Midbrain (tissue), 1 donor: ENCODE measurements around the gene DMXL2.
"Not testable (repeated sequence)": the region's sequence is repeated elsewhere in the genome, so short reads cannot be mapped to it uniquely, and the experiment has no call there.

Experiments used
- DNase-seq: peaks from one replicate; lab custom pipeline; 2025; lab: John Stamatoyannopoulos, UW

The DMXL2 gene

GRCh38 chr15:51624022-51624421, 1.5 kb upstream of the DMXL2 start:
- no peak for DNase-seq

GRCh38 chr15:51623386-51623938, 891 bp upstream of the DMXL2 start:
- no peak for DNase-seq

GRCh38 chr15:51621936-51622603, 501 bp downstream of the DMXL2 start:
- DNase-seq = peak; percentile 42

GRCh38 chr15:51621155-51621765, 1.3 kb downstream of the DMXL2 start:
- no peak for DNase-seq

- DNase-seq = no peak
Measured at GRCh38 chr15:51620641-51621040, 1.9 kb downstream of the DMXL2 start.

GRCh38 chr15:51620122-51620521, 2.4 kb downstream of the DMXL2 start:
- no peak for DNase-seq

- DNase-seq = no peak
Measured at GRCh38 chr15:51619331-51620035, 3.1 kb downstream of the DMXL2 start.

- DNase-seq = no peak
Measured at GRCh38 chr15:51617886-51618285, 4.7 kb downstream of the DMXL2 start.

- no peak for DNase-seq
Measured at GRCh38 chr15:51613951-51614350, 8.6 kb downstream of the DMXL2 start.

GRCh38 chr15:51612669-51613068, 9.9 kb downstream of the DMXL2 start:
- not testable (repeated sequence) for DNase-seq

- not testable (repeated sequence) for DNase-seq
Measured at GRCh38 chr15:51603462-51603948, 19.1 kb downstream of the DMXL2 start.

GRCh38 chr15:51603002-51603401, 19.6 kb downstream of the DMXL2 start:
- no peak for DNase-seq

- DNase-seq = no peak
Measured at GRCh38 chr15:51602484-51602883, 20.1 kb downstream of the DMXL2 start.

GRCh38 chr15:51601801-51602200, 20.8 kb downstream of the DMXL2 start:
- no peak for DNase-seq

- no peak for DNase-seq
Measured at GRCh38 chr15:51600114-51600513, 22.5 kb downstream of the DMXL2 start.

- DNase-seq = no peak
Measured at GRCh38 chr15:51589881-51590568, 32.5 kb downstream of the DMXL2 start.

- DNase-seq = no peak
Measured at GRCh38 chr15:51588966-51589365, 33.6 kb downstream of the DMXL2 start.

GRCh38 chr15:51585986-51586385, 36.6 kb downstream of the DMXL2 start:
- DNase-seq = no peak

- DNase-seq = no peak
Measured at GRCh38 chr15:51580982-51581381, 41.6 kb downstream of the DMXL2 start.

GRCh38 chr15:51580385-51580784, 42.2 kb downstream of the DMXL2 start:
- DNase-seq = no peak

- no peak for DNase-seq
Measured at GRCh38 chr15:51579012-51579411, 43.6 kb downstream of the DMXL2 start.

GRCh38 chr15:51577636-51578304, 44.8 kb downstream of the DMXL2 start:
- DNase-seq = no peak
